ENCODE measurements around the gene SLC1A3. TPM values are rescaled to one million over a fixed set of nuclear protein-coding genes. Genes with fewer than 3 reads are reported as not detected.

SLC1A3 gene
- total RNA-seq, 2 donors from 2014 or later: 44.7 to 67.4 TPM

DNA sequence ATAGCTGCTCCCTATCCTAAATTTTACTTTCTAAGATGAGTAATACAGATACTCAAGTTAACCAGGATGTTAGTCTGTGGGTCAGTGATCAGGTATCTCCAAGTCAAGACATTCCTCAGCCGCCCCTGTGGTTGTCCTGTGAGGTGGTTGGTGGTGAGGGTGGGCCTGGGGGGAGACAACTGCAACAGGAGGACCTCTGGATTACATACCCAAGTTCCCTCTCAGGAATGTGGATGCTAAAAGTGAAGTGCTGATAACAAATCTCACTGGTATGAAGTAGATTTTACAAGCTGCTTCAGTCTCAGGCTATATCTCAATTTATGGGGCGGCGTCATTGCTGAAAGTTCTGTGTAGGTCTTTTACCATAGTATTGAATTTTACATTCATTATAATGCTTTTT, 38.3 kb downstream of the SLC1A3 start:
- TF ChIP-seq, protein P1, sequence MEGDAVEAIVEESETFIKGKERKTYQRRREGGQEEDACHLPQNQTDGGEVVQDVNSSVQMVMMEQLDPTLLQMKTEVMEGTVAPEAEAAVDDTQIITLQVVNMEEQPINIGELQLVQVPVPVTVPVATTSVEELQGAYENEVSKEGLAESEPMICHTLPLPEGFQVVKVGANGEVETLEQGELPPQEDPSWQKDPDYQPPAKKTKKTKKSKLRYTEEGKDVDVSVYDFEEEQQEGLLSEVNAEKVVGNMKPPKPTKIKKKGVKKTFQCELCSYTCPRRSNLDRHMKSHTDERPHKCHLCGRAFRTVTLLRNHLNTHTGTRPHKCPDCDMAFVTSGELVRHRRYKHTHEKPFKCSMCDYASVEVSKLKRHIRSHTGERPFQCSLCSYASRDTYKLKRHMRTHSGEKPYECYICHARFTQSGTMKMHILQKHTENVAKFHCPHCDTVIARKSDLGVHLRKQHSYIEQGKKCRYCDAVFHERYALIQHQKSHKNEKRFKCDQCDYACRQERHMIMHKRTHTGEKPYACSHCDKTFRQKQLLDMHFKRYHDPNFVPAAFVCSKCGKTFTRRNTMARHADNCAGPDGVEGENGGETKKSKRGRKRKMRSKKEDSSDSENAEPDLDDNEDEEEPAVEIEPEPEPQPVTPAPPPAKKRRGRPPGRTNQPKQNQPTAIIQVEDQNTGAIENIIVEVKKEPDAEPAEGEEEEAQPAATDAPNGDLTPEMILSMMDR (IDR thresholded peaks at IDR 0.05): no peak
- no peak for DNase-seq (ENCODE audit: low spot score)
- Histone ChIP-seq H3K9me3 (no peaks in the 10 kb centered on the region), H3K36me3 (no peaks in the 10 kb centered on the region), H3K27me3 (replicated peaks; ENCODE audit: insufficient read depth) (no peaks in the 10 kb centered on the region), H3K27ac (no peak overlapping the region), H3K4me3 (no peak overlapping the region), H3K4me1 (ENCODE audit: control insufficient read depth in 1 of 2, low read depth in 2 of 2) (no peaks in the 10 kb centered on the region)
- ATAC-seq (ENCODE audit: insufficient number of reproducible peaks, low FRiP score, low read depth): no peak

DNA sequence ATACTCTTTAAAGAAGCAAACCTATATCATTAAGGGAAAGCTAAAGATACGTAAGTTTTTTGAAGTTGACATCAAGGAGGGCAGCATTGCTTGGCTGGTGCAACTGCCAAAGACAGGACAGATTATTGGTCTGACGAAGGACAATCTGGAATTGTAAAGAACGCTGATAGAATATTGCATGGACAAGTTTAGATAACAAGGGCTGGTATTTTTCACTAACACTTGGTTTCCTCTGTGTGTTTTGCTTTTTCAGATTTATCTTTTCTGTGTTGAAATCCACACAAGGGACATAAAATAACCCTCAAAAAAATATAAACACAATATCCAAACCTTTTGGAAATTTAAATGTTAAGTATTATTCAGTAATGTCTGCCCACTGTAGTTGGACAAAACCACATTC, 39.7 kb downstream of the SLC1A3 start:
- no peak overlapping the region for H3K27ac ChIP-seq
- H3K9me3 ChIP-seq: no peaks in the 10 kb centered on the region
- TF ChIP-seq, protein P1 (IDR thresholded peaks at IDR 0.05): no peak
- H3K4me3 ChIP-seq: no peak overlapping the region
- H3K27me3 ChIP-seq (replicated peaks; ENCODE audit: insufficient read depth): no peaks in the 10 kb centered on the region
- H3K36me3 ChIP-seq: no peaks in the 10 kb centered on the region
- no peaks in the 10 kb centered on the region for H3K4me1 ChIP-seq (ENCODE audit: control insufficient read depth in 1 of 2, low read depth in 2 of 2)
- DNase-seq (ENCODE audit: low spot score) (no peak), ATAC-seq (ENCODE audit: insufficient number of reproducible peaks, low FRiP score, low read depth) (no peak)

DNA sequence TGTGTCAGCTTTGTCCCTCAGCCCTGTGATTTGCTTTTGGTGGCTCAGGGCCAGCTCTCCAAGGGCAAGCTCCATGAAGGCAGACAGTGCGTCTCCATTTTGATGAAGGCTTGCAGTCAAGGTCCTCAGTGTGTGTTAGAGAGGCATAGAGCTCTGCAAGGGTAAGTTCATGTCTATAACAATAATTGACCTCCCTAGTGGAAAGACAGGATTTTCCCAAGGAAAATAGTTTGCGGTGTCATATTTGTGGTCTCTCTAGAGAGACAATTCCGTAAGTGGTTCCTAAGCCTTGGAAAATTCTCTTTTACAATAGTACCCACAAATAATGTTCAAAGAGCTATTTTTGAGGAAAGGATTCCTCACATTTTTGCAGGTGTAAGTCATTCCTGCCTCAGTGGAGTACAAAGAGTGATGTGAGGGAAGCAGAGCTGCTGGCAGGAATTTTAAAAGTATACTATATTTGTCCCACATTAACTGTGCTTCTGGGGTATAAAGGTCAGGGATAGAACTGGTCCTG, 40.2 kb downstream of the SLC1A3 start:
- TF ChIP-seq, protein P1 (IDR thresholded peaks at IDR 0.05): no peak
- Histone ChIP-seq H3K4me1 (ENCODE audit: control insufficient read depth in 1 of 2, low read depth in 2 of 2) (no peaks in the 10 kb centered on the region), H3K27me3 (replicated peaks; ENCODE audit: insufficient read depth) (no peaks in the 10 kb centered on the region), H3K4me3 (no peak overlapping the region), H3K36me3 (no peaks in the 10 kb centered on the region), H3K27ac (no peak overlapping the region), H3K9me3 (no peaks in the 10 kb centered on the region)
- DNase-seq (ENCODE audit: low spot score) (no peak), ATAC-seq (ENCODE audit: insufficient number of reproducible peaks, low FRiP score, low read depth) (no peak)

DNA sequence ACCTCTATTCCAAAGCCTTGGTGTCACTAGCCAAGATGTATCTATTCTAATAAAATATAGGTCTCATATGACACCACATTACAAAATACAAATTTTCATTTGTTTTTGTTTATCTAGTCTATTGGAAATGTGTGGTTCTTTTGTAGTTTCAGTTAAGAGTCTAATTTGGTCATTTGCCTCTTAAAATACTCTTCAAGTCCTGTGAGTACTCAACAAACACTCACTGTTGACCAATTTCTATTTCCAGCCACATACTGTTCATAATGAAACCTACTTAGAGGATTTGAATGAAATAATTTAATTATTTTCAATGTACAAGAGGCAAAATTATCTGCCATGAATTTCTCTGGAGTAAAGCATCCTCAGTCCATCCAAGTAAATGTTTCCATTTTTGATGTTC, 40.6 kb downstream of the SLC1A3 start:
- Histone ChIP-seq H3K4me3 (no peak overlapping the region), H3K27me3 (replicated peaks; ENCODE audit: insufficient read depth) (no peaks in the 10 kb centered on the region), H3K4me1 (ENCODE audit: control insufficient read depth in 1 of 2, low read depth in 2 of 2) (no peaks in the 10 kb centered on the region), H3K9me3 (no peaks in the 10 kb centered on the region), H3K36me3 (no peaks in the 10 kb centered on the region), H3K27ac (no peak overlapping the region)
- DNase-seq (ENCODE audit: low spot score) (no peak), ATAC-seq (ENCODE audit: insufficient number of reproducible peaks, low FRiP score, low read depth) (no peak)
- TF ChIP-seq, protein P1 (IDR thresholded peaks at IDR 0.05): no peak

DNA sequence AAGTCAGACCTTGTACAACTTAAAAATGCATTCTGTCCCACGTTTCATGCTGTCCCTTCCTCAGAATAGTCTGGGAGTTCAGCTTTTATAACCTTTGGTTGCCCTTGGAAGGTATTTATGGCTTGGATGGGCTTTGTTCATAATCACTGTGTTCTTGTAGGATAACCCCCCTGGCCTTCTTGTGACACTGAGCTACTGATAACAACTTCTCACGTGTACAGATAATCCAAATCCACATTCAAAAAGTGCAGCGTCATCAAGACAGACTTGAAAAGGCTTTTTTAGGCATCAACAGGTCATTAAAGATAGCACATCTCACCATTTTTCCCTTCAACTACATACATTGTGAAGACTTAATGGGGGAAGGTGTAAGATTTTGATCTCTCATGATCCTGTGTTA, 42.0 kb downstream of the SLC1A3 start:
- H3K27me3 ChIP-seq (replicated peaks; ENCODE audit: insufficient read depth): no peaks in the 10 kb centered on the region
- H3K9me3 ChIP-seq: no peaks in the 10 kb centered on the region
- no peaks in the 10 kb centered on the region for H3K36me3 ChIP-seq
- DNase-seq (ENCODE audit: low spot score) (no peak), ATAC-seq (ENCODE audit: insufficient number of reproducible peaks, low FRiP score, low read depth) (no peak)
- no peak overlapping the region for H3K4me3 ChIP-seq
- H3K4me1 ChIP-seq (ENCODE audit: control insufficient read depth in 1 of 2, low read depth in 2 of 2): no peaks in the 10 kb centered on the region
- TF ChIP-seq, protein P1 (IDR thresholded peaks at IDR 0.05): no peak
- H3K27ac ChIP-seq: no peak overlapping the region
